Gastroesophageal sphincter (tissue), 3 donors: ENCODE measurements around the gene GC.

Experiments used
- EP300 ChIP-seq: sonication (generic); formaldehyde crosslinking; IDR thresholded peaks from one replicate; pipeline ENCODE4 v1.6.1; 2017; ENCODE audit warnings: antibody characterized with exemption, mild to moderate bottlenecking
- POLR2AphosphoS5 ChIP-seq: sonication (generic); formaldehyde crosslinking; IDR thresholded peaks from one replicate; pipeline ENCODE4 v1.6.1; 2017; ENCODE audit warnings: antibody characterized with exemption
- TF ChIP-seq, protein P1 (sequence below), 4 experiments: fragments of 200-600 bp in 2 of 4; fragments of 450-650 bp in 2 of 4; sonication (generic) in 1 of 4; IDR thresholded peaks; one replicate each; pipeline ENCODE4 v1.5.1; 2017 to 2019; ENCODE audit warnings: antibody characterized with exemption in 4 of 4, mild to moderate bottlenecking in 2 of 4, moderate library complexity in 2 of 4

DNA sequence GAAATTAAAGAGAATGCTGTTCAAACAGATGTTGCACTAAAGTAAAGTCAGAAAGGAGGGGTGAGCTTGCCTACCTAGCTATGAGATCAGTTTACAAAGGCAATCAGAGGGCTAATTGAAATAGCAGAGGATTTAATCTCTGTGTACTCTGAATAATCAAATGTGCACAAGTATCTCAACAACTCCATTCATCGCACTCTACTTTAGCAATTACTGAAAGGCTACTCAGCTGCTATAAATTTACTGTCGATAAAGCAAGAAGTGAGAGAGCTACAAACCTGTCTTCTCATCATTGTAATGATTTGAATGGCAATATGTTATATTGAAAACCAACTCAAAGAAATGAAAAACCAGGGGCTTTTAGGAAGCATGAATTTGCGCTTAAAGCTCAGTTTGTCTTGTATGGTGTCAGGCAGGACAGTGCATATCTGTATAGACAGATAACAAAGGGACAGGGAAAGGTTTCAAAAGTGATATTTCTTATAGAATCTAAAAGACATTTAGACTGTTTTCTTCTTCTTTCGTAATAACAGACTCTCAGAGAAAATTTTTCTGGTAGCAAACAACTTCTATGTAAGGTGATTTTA lies 34.8 kb downstream of the GC start:
- TF ChIP-seq POLR2AphosphoS5 (no peak), EP300 (no peak)
- TF ChIP-seq, protein P1, sequence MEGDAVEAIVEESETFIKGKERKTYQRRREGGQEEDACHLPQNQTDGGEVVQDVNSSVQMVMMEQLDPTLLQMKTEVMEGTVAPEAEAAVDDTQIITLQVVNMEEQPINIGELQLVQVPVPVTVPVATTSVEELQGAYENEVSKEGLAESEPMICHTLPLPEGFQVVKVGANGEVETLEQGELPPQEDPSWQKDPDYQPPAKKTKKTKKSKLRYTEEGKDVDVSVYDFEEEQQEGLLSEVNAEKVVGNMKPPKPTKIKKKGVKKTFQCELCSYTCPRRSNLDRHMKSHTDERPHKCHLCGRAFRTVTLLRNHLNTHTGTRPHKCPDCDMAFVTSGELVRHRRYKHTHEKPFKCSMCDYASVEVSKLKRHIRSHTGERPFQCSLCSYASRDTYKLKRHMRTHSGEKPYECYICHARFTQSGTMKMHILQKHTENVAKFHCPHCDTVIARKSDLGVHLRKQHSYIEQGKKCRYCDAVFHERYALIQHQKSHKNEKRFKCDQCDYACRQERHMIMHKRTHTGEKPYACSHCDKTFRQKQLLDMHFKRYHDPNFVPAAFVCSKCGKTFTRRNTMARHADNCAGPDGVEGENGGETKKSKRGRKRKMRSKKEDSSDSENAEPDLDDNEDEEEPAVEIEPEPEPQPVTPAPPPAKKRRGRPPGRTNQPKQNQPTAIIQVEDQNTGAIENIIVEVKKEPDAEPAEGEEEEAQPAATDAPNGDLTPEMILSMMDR (IDR thresholded peaks at IDR 0.05): no peak
